Neural progenitor cell (in vitro differentiated cells): ENCODE measurements around the gene KIAA1958. TPM values are rescaled to one million over a fixed set of nuclear protein-coding genes. Genes with fewer than 3 reads are reported as not detected.
A peak's percentile ranks its signal among the peaks of the same experiment; 100 is the strongest.

ENCODE experiments used
- DNase-seq: peaks from one replicate; pipeline ENCODE4 v3.0.0-alpha.2; 2016; ENCODE audit warnings: low spot score
- H2AFZ ChIP-seq: fragments of 200-600 bp; sonication (generic); replicated peaks from 2 replicates; pipeline ENCODE4 v1.6.1; 2016; ENCODE audit warnings: antibody characterized with exemption
- H3F3A ChIP-seq: fragments of 200-600 bp; sonication (generic); 2 replicates; pipeline ENCODE4 v1.6.1; 2016; ENCODE audit warnings: antibody characterized with exemption, low read depth
- H3K27ac ChIP-seq: fragments of 200-600 bp; sonication (generic); 2 replicates; pipeline ENCODE4 v1.5.1; 2016; ENCODE audit warnings: mild to moderate bottlenecking
- H3K27me3 ChIP-seq: fragments of 200-600 bp; sonication (generic); 2 replicates; pipeline ENCODE4 v1.6.1; 2016; ENCODE audit warnings: mild to moderate bottlenecking, moderate library complexity
- H3K36me3 ChIP-seq: fragments of 200-600 bp; sonication (generic); 2 replicates; pipeline ENCODE4 v1.5.1; 2016
- H3K4me1 ChIP-seq: fragments of 200-600 bp; sonication (generic); 2 replicates; pipeline ENCODE4 v1.6.1; 2016; ENCODE audit warnings: mixed run types
- H3K4me2 ChIP-seq: fragments of 200-600 bp; sonication (generic); 2 replicates; pipeline ENCODE4 v1.6.1; 2016
- H3K4me3 ChIP-seq: fragments of 200-600 bp; sonication (generic); 2 replicates; pipeline ENCODE4 v1.5.1; 2016
- H3K79me2 ChIP-seq: fragments of 200-600 bp; sonication (generic); 2 replicates; pipeline ENCODE4 v1.6.1; 2016; ENCODE audit warnings: low read depth
- H3K9ac ChIP-seq: fragments of 200-600 bp; sonication (generic); 2 replicates; pipeline ENCODE4 v1.6.1; 2016
- H3K9me3 ChIP-seq: fragments of 200-600 bp; sonication (generic); 2 replicates; pipeline ENCODE4 v1.5.1; 2016; ENCODE audit warnings: low read depth
- H4K20me1 ChIP-seq: fragments of 200-600 bp; sonication (generic); 2 replicates; pipeline ENCODE4 v1.6.1; 2016; ENCODE audit warnings: low read depth
- H3K27ac Mint-ChIP-seq: 3 replicates; pipeline ENCODE4 v1.8.0; 2021; ENCODE audit warnings: mixed read lengths
- H3K27me3 Mint-ChIP-seq: 2 replicates; pipeline ENCODE4 v1.8.0; 2022; ENCODE audit warnings: low read depth, mild to moderate bottlenecking, inconsistent platforms, moderate library complexity, mixed read lengths; ENCODE audit not compliant: insufficient read depth
- H3K36me3 Mint-ChIP-seq: 3 replicates; pipeline ENCODE4 v1.8.0; 2021; ENCODE audit warnings: mixed read lengths
- H3K4me1 Mint-ChIP-seq: 3 replicates; pipeline ENCODE4 v1.8.0; 2021; ENCODE audit warnings: mixed read lengths
- H3K4me3 Mint-ChIP-seq: 3 replicates; pipeline ENCODE4 v1.8.0; 2021; ENCODE audit warnings: mild to moderate bottlenecking, moderate library complexity, mixed read lengths
- H3K9me3 Mint-ChIP-seq: 3 replicates; pipeline ENCODE4 v1.8.0; 2020; ENCODE audit warnings: mixed read lengths
- CTCF ChIP-seq: fragments of 200-600 bp; sonication (generic); IDR thresholded peaks from 2 replicates; pipeline ENCODE4 v1.5.1; 2017; ENCODE audit warnings: antibody characterized with exemption, mild to moderate bottlenecking
- EZH2 ChIP-seq: fragments of 200-600 bp; sonication (generic); IDR thresholded peaks from 2 replicates; pipeline ENCODE4 v1.6.1; 2017; ENCODE audit warnings: antibody characterized with exemption, mild to moderate bottlenecking, moderate library complexity
- EZH2phosphoT487 ChIP-seq: fragments of 200-600 bp; sonication (generic); IDR thresholded peaks from 2 replicates; pipeline ENCODE4 v1.6.1; 2017; ENCODE audit warnings: antibody characterized with exemption
- total RNA-seq: library from RNA; depleted of rRNA; stranded (reverse); fragments of >200 nt; gene quantifications from 2 replicates; pipeline ENCODE4 v1.2.3, GENCODE V29; 2015; ENCODE audit warnings: low replicate concordance

Gene KIAA1958
- total RNA-seq, 1 donor from 2014 or later: 31.4 TPM

GRCh38 chr9:112712678-112713077, 226.1 kb downstream of the KIAA1958 start:
- Mint-ChIP-seq H3K9me3 (peaks cover 12% of the 10 kb centered on the region), H3K4me1 (peaks cover 6% of the 10 kb centered on the region), H3K4me3 (no peak overlapping the region), H3K27me3 (no peaks in the 10 kb centered on the region), H3K27ac (no peak overlapping the region), H3K36me3 (peaks cover 20% of the 10 kb centered on the region)
- TF ChIP-seq CTCF (no peak), EZH2phosphoT487 (no peak), EZH2 (no peak)
- Histone ChIP-seq H3K27ac (no peak overlapping the region), H3K4me3 (no peak overlapping the region), H3K79me2 (peaks cover 93% of the 10 kb centered on the region), H3K4me1 (no peaks in the 10 kb centered on the region), H3K27me3 (no peaks in the 10 kb centered on the region), H3K4me2 (no peak overlapping the region), H3K9me3 (no peaks in the 10 kb centered on the region), H4K20me1 (peaks cover 19% of the 10 kb centered on the region), H3F3A (peaks cover 9% of the 10 kb centered on the region), H2AFZ (no peak overlapping the region), H3K9ac (no peak overlapping the region), H3K36me3 (no peaks in the 10 kb centered on the region)
- no peak for DNase-seq

GRCh38 chr9:112717661-112718331, 231.2 kb downstream of the KIAA1958 start, which contains the start of gene INIP:
INIP (minus strand) TSS chr9:112718117; CDS start chr9:112716485, 1,632 bp downstream.
- peak within 1 kb of the TSS; percentile 80 for H3K27ac Mint-ChIP-seq
- TF ChIP-seq CTCF (peak; percentile 30), EZH2 (no peak)
- H2AFZ ChIP-seq: peak within 1 kb of the TSS; percentile 48
- H4K20me1 ChIP-seq: no peaks in the 10 kb centered on the region
- peak within 1 kb of the TSS; percentile 80 for H3K4me2 ChIP-seq
- peaks cover 5% of the 10 kb centered on the region for H3K9me3 Mint-ChIP-seq
- H3K27me3 ChIP-seq: no peaks in the 10 kb centered on the region
- no peaks in the 10 kb centered on the region for H3K9me3 ChIP-seq
- H3K27me3 Mint-ChIP-seq: no peaks in the 10 kb centered on the region
- H3K79me2 ChIP-seq: peaks cover 45% of the 10 kb centered on the region
- peak within 1 kb of the TSS; percentile 68 for H3K27ac ChIP-seq
- H3K4me3 ChIP-seq: peak within 1 kb of the TSS; percentile 82
- H3K36me3 Mint-ChIP-seq: peaks cover 11% of the 10 kb centered on the region
- H3K4me1 ChIP-seq: no peaks in the 10 kb centered on the region
- peak within 1 kb of the TSS; percentile 97 for H3K4me3 Mint-ChIP-seq
- peaks cover 25% of the 10 kb centered on the region for H3F3A ChIP-seq
- DNase-seq: peak; percentile 97
- peaks cover 6% of the 10 kb centered on the region for H3K4me1 Mint-ChIP-seq
- H3K36me3 ChIP-seq: no peaks in the 10 kb centered on the region
- H3K9ac ChIP-seq: peak within 1 kb of the TSS; percentile 69

Other genes with a start within 250 kb of the KIAA1958 start
- 84.7 and 85.3 TPM in 2 replicates for gene PTBP3, start 153.2 kb upstream of the KIAA1958 start, total RNA-seq
- 14.5 and 23.8 TPM in 2 replicates for gene HSDL2, start 106.7 kb upstream of the KIAA1958 start, total RNA-seq
- gene INIP, start 231.3 kb downstream of the KIAA1958 start, total RNA-seq: 31.7 and 39.7 TPM in 2 replicates